ENCODE results near the gene BIRC7. TPM values are rescaled to one million over a fixed set of nuclear protein-coding genes. Genes with fewer than 3 reads are reported as not detected.

The BIRC7 gene
- total RNA-seq, 1 experiment from 2014 or later, result 0.17 TPM

GRCh38 chr20:63208346-63208909 is 27.3 kb upstream of the BIRC7 start (continued):
- TF ChIP-seq AR (CRISPR knock-in tag; IDR thresholded peaks at IDR 0.05) (no peak), MXD4 (CRISPR knock-in tag; IDR thresholded peaks at IDR 0.05; ENCODE audit: borderline replicate concordance) (no peak), AFF4 (CRISPR knock-in tag; IDR thresholded peaks at IDR 0.05; ENCODE audit: borderline replicate concordance) (no peak), ZNF532 (CRISPR knock-in tag; IDR thresholded peaks at IDR 0.05; ENCODE audit: borderline replicate concordance) (no peak)

GRCh38 chr20:63210011-63210605 is 25.6 kb upstream of the BIRC7 start:
- Mint-ChIP-seq H3K4me1 (peaks cover 20% of the 10 kb centered on the region), H3K4me3 (no peak overlapping the region), H3K9me3 (no peaks in the 10 kb centered on the region), H3K36me3 (peaks cover 68% of the 10 kb centered on the region), H3K27me3 (ENCODE audit: low read depth) (no peaks in the 10 kb centered on the region), H3K27ac (peak overlapping the region; percentile 82)
- ATAC-seq, result no peak
- ChIA-PET POLR2A (no interaction called here), CTCF (no interaction called here)
- no peak for DNase-seq (ENCODE audit: low spot score)
- no peak for TF ChIP-seq ZNF121 (CRISPR knock-in tag; IDR thresholded peaks at IDR 0.05)
- no peak for TF ChIP-seq ATF1 (CRISPR knock-in tag; IDR thresholded peaks at IDR 0.05)
- no peak for TF ChIP-seq ESRRA (CRISPR knock-in tag; IDR thresholded peaks at IDR 0.05; ENCODE audit: borderline replicate concordance)
- no peak for TF ChIP-seq CREM (CRISPR knock-in tag; IDR thresholded peaks at IDR 0.05)
- TF ChIP-seq ETV6 (CRISPR knock-in tag; IDR thresholded peaks at IDR 0.05), result no peak
- TF ChIP-seq TEAD1 (CRISPR knock-in tag; IDR thresholded peaks at IDR 0.05), result no peak
- TF ChIP-seq SP1 (CRISPR knock-in tag; conservative IDR thresholded peaks at IDR 0.05), result no peak
- TF ChIP-seq ZNF423 (CRISPR knock-in tag; IDR thresholded peaks at IDR 0.05), result no peak
- TF ChIP-seq MYBL2 (CRISPR knock-in tag; IDR thresholded peaks at IDR 0.05), result no peak
- no peak for TF ChIP-seq KAT7 (CRISPR knock-in tag; IDR thresholded peaks at IDR 0.05; ENCODE audit: borderline replicate concordance)
- TF ChIP-seq CTCF (IDR thresholded peaks at IDR 0.05), result no peak
- TF ChIP-seq PRDM15 (CRISPR knock-in tag; IDR thresholded peaks at IDR 0.05), result no peak
- no peak for TF ChIP-seq CBFB (CRISPR knock-in tag; IDR thresholded peaks at IDR 0.05; ENCODE audit: low read depth)

All from WTC11 (cell line).